ENCODE measurements around the gene SMARCA4.

Gene SMARCA4

GRCh38 chr19:11017275-11018035, 56.6 kb downstream of the SMARCA4 start:
- no peak for DNase-seq

DNA sequence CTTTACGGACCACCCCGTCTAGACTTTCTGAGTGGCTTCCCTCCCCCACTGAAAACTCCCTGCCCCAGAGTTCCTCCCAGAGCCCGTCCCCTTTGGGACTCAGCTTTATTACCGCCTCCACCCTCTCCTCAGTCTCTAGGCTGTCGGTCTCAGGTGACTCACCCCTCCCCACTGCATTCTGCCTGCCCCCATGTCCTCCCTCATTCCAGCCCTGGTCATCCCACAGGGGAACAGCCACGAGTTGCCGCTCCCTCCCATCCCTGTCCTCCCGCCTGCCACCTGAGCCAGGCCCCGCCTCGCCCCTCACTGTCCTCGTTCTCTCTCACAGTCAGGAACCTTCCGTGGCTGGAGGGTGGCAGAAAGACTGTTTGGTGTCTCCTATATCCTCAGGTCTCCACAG, 57.3 kb downstream of the SMARCA4 start:
- DNase-seq: no peak

- DNase-seq: no peak
These were observed 57.9 kb downstream of the SMARCA4 start for GRCh38 chr19:11018763-11019162.

- DNase-seq: no peak
These were observed 58.4 kb downstream of the SMARCA4 start for GRCh38 chr19:11019262-11019661.

- DNase-seq: no peak
These were observed 59.0 kb downstream of the SMARCA4 start for GRCh38 chr19:11019824-11020223.

GRCh38 chr19:11020423-11020822, 59.6 kb downstream of the SMARCA4 start:
- no peak for DNase-seq

GRCh38 chr19:11020982-11021759, 60.3 kb downstream of the SMARCA4 start:
- no peak for DNase-seq

GRCh38 chr19:11021760-11022144, 60.9 kb downstream of the SMARCA4 start:
- DNase-seq: no peak

DNA sequence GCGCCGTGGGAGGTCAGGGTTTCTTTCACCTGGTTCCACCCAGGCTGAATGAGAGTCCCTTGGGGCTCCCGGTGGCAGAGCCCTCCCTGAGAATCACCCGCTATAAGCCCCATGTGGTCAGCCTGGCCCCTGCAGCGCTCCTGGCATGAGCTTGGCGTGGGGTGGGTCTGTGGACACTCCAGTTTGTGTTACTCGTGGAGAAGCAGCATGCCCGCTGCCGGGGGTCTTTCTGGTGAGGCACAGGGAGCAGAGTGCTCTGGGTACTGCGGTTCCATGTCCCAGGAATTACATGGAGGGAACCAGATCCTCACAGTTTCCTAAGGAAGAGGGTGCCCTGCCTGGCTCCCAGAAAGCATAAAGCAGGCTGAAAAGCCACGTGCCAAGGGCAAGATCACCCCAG, 62.2 kb downstream of the SMARCA4 start:
- no peak for DNase-seq

- DNase-seq: no peak
These were observed 62.9 kb downstream of the SMARCA4 start for GRCh38 chr19:11023710-11024109.

GRCh38 chr19:11024259-11024658, 63.4 kb downstream of the SMARCA4 start:
- DNase-seq: no peak

DNA sequence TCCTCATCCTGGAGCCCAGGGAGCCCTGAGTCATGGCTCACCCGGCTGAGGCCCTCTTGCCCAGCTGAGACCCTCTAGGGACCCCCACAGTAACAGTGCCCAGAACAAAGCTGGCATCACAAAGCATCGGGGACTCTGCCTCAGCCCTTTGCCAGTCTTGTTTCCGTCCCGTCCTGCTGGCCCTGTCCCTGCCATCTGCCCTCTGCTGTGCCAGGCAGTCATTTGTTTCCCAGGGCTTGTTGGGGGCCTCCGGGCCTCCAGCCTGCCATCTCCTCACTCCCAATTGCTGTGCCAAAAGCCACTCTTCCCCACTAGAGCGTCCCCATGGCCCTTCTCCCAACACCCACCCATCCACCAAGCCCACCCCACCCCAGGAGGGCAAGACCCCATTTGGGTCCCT, 64.2 kb downstream of the SMARCA4 start:
- DNase-seq: no peak

DNA sequence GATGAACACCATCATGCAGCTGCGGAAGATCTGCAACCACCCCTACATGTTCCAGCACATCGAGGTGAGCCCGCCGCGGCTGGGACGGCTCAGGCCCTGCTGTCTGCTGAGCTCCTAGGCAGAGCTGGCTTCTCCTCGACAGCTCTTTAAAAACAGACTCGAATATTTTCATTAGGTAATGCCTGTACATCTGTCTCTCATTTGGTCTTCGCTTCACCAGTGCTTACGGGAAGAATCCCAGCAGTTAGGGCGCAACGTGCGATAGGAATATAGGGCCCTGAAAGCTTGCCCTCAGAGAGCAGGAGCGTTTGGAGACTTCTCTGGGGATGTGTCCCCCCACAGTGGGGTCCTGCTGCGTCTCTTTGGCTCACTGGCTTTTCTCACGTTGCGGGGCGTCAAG, 64.6 kb downstream of the SMARCA4 start:
- DNase-seq: no peak

GRCh38 chr19:11025997-11026396, 65.2 kb downstream of the SMARCA4 start:
- DNase-seq: no peak

- no peak for DNase-seq
These were observed 66.6 kb downstream of the SMARCA4 start for GRCh38 chr19:11027381-11027780.

- no peak for DNase-seq
These were observed 67.3 kb downstream of the SMARCA4 start for GRCh38 chr19:11028146-11028545.

- no peak for DNase-seq
These were observed 70.7 kb downstream of the SMARCA4 start for GRCh38 chr19:11031421-11032070.

DNA sequence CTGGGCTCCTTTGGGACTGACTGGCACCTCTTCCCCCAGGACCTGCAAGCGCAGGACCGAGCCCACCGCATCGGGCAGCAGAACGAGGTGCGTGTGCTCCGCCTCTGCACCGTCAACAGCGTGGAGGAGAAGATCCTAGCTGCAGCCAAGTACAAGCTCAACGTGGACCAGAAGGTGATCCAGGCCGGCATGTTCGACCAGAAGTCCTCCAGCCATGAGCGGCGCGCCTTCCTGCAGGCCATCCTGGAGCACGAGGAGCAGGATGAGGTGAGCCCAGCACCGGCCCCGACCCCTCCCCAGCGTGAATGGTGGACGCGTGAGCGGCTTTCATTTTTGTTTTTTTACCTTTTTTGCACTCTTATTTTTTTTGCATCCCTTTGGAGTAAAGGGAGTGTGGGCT, 72.4 kb downstream of the SMARCA4 start:
- no peak for DNase-seq

DNA sequence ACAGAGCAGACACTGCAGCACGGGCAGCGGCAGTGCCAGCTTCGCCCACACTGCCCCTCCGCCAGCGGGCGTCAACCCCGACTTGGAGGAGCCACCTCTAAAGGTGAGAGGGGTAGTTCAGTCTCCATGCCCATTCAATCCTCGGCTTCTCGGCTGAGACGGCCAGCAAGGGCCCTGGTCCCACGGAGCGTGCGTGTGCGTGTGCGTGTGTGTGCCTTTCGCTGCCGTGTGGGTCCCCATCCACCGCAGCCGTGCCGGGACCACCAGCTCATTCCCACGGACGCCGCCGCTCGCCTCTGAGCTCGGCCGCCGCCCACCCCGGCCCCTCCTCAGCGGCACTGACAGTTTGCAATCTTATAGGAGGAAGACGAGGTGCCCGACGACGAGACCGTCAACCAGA, 72.9 kb downstream of the SMARCA4 start:
- DNase-seq: no peak

DNA sequence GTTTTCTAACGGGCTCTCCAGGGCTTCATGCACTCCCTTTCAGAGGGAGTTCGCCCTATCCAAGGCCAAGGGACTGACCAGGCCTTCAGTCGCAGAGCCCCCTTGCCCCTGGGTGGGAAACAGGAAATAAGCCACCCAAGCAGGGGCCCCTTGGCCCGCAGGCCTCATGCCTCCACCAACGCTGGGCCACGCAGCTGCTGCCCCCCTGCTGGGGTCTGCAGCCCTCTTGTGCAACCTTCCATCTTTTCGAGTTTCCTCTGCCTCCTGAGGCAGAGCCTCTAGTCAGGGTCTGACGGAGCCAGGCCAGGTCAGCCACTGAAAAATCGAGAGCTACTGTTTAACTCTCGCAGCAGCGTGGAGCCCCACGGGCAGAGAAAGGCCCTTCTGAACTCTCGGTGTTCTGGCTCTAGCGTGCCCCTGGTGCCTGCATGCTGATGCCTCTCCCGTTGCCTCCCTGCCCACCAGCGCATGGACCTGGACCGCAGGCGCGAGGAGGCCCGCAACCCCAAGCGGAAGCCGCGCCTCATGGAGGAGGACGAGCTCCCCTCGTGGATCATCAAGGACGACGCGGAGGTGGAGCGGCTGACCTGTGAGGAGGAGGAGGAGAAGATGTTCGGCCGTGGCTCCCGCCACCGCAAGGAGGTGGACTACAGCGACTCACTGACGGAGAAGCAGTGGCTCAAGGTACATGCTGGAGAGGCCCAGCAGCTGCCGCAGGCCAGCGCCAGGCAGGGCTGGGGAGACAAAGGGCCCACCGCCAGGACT, 73.8 kb downstream of the SMARCA4 start:
- DNase-seq: no peak

DNA sequence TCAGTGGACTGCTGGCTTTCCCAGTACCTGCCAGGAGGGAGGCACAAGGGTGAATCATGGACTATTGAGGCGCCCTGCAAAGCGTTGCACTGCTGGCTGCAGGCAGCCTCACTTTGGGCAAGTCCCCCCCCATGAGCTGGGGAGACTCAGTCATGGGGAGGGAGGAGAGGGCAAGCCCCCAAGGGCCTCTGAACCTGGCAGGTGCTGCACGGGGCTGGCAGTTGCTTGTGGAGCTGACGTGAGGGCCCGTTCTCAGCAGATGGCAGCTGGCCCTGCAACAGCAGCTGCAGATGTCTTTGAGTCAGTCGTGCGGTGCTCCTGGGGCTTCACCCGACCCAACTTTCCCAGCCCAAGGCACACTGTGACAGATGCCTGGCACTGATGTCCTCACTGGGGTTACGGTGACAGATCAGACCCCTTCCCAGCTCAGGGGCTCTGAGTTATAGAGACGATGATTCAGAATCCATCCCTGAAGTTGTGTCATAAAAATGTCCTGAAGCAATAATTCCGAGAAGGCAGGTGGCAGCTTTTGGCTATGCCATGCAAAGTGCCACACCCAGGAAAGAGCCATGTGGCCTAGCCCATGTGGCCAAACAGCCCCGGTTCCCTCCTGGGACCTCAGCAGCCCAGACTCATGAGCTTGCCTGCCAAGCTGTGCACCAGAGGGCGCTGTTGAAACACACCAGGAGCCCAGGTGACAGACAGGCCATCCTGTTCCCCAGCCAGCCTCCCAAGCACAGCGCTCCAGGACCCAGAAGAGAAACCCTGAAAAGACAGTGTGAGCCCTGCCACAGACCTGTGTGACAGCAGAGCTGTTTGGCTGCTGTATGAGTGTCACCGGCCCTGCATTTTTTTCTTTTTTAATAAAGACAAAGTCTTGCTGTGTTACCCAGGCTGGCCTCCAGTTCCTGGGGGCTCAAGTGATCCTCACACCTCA, 74.9 kb downstream of the SMARCA4 start:
- DNase-seq: peak; percentile 78

DNA sequence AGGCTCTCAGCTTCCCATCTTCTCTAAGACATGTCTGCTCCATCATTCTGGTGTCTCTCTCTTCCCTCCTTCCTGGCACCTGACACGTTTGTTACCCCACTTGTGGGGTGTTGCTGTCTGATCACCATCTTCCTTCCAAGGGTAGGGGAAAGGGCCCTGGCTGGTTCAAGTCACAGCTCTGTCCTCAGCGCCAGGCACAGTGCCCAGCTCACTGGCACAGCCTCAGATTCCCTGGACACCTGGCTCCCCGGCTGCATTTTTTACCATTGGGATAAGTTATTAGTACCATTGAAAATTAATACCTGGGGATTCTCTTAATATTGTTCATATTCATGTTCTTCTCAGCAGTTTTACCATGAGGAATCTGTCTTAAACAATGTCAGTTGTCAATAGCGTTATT, 77.7 kb downstream of the SMARCA4 start:
- no peak for DNase-seq

Measured in activated T-cell treated with anti-CD3 and anti-CD28 coated beads for 4 hours (primary cell).